HL-60 (cell line): ENCODE measurements around the gene BMP6.

Experiments
- POLR2AphosphoS5 ChIP-seq: IDR thresholded peaks from 2 replicates; pipeline ENCODE4 v1.6.1; 2012; ENCODE audit warnings: low read depth
- REST ChIP-seq: IDR thresholded peaks from 2 replicates; pipeline ENCODE4 v1.6.1; 2012; ENCODE audit warnings: low read depth; ENCODE audit not compliant: insufficient replicate concordance
- TF ChIP-seq, protein P1 (sequence below): IDR thresholded peaks from one replicate; pipeline ENCODE4 v1.5.1; 2011; ENCODE audit warnings: low read length, control low read depth, inconsistent platforms; ENCODE audit not compliant: insufficient read depth

- TF ChIP-seq, protein P1, sequence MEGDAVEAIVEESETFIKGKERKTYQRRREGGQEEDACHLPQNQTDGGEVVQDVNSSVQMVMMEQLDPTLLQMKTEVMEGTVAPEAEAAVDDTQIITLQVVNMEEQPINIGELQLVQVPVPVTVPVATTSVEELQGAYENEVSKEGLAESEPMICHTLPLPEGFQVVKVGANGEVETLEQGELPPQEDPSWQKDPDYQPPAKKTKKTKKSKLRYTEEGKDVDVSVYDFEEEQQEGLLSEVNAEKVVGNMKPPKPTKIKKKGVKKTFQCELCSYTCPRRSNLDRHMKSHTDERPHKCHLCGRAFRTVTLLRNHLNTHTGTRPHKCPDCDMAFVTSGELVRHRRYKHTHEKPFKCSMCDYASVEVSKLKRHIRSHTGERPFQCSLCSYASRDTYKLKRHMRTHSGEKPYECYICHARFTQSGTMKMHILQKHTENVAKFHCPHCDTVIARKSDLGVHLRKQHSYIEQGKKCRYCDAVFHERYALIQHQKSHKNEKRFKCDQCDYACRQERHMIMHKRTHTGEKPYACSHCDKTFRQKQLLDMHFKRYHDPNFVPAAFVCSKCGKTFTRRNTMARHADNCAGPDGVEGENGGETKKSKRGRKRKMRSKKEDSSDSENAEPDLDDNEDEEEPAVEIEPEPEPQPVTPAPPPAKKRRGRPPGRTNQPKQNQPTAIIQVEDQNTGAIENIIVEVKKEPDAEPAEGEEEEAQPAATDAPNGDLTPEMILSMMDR: no peak
- TF ChIP-seq POLR2AphosphoS5 (no peak), REST (no peak)
Observed at GRCh38 chr6:7841781-7842468, 116.0 kb downstream of the BMP6 start.
